Articular chondrocyte of knee joint (primary cell): ENCODE results near the gene DNAJC10. TPM values are rescaled to one million over a fixed set of nuclear protein-coding genes. Genes with fewer than 3 reads are reported as not detected.

Experiments
- small RNA-seq: library from RNA; depleted of rRNA; stranded (forward); fragments of <200 nt; gene quantifications from one replicate; pipeline ENCODE3, GENCODE V24; 2012
- total RNA-seq: library from RNA; depleted of rRNA; stranded (reverse); fragments of >200 nt; gene quantifications from 2 replicates; pipeline ENCODE4 v1.2.3, GENCODE V29; 2012

DNAJC10 gene, protein sequence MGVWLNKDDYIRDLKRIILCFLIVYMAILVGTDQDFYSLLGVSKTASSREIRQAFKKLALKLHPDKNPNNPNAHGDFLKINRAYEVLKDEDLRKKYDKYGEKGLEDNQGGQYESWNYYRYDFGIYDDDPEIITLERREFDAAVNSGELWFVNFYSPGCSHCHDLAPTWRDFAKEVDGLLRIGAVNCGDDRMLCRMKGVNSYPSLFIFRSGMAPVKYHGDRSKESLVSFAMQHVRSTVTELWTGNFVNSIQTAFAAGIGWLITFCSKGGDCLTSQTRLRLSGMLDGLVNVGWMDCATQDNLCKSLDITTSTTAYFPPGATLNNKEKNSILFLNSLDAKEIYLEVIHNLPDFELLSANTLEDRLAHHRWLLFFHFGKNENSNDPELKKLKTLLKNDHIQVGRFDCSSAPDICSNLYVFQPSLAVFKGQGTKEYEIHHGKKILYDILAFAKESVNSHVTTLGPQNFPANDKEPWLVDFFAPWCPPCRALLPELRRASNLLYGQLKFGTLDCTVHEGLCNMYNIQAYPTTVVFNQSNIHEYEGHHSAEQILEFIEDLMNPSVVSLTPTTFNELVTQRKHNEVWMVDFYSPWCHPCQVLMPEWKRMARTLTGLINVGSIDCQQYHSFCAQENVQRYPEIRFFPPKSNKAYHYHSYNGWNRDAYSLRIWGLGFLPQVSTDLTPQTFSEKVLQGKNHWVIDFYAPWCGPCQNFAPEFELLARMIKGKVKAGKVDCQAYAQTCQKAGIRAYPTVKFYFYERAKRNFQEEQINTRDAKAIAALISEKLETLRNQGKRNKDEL
- 213 and 217 TPM in 2 replicates for total RNA-seq

DNA sequence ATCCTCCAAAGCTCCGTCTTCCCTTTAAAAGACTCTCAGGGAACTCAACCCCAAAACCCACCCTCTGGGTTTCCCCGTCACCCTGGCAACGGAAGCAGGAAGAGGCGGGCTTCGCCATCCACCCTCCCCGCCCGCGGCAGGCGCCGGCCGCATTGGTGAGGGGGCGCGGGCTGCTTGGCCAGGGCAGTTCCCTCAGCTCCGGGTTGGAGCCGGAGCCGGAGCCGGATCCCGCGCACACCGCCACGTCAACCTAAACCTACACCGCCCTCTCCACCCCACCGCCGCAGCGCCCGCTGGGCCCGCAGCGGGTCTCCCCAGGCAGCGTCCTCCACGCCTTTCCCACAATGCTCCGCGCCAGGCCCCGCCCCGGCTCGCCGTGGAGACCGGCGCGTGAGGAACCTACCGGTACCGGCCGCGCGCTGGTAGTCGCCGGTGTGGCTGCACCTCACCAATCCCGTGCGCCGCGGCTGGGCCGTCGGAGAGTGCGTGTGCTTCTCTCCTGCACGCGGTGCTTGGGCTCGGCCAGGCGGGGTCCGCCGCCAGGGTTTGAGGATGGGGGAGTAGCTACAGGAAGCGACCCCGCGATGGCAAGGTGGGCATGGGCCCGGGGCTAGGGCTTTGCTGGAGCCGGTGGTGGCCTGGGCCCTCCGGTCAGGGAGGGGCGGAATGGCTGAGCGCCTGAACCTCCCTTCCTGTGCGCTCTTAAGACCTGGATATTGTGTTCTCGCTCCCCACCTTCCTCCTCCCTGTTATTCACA is at the start of gene DNAJC10:
DNAJC10 (plus strand) TSS at position 366 of the 758 bp plus-strand sequence. CDS start 1,830 bp downstream, outside the sequence.

Small RNA genes lying within 50 kb of the gene (small RNA-seq; reads per million reads assigned to genes)
- not detected for gene RF00019

Other genes starting within 250 kb of the DNAJC10 start
- gene FRZB, start 150.4 kb downstream of the DNAJC10 start, total RNA-seq: 1.4 and 2.4 TPM in 2 replicates